HUES64 (cell line): ENCODE measurements around the gene KIAA1671.

Experiments
- H3K27ac ChIP-seq: 2 replicates; pipeline ENCODE4 v1.7.0; 2013; ENCODE audit warnings: low read depth, low read length, inconsistent platforms
- H3K27me3 ChIP-seq: 2 replicates; pipeline ENCODE4 v1.6.1; 2013; ENCODE audit warnings: mild to moderate bottlenecking, low read length; ENCODE audit not compliant: insufficient read depth
- H3K36me3 ChIP-seq: 2 replicates; pipeline ENCODE4 v1.6.1; 2013; ENCODE audit warnings: mild to moderate bottlenecking, low read length; ENCODE audit not compliant: insufficient read depth
- H3K4me1 ChIP-seq: 2 replicates; pipeline ENCODE4 v1.6.1; 2013; ENCODE audit warnings: mild to moderate bottlenecking, low read length, moderate library complexity; ENCODE audit not compliant: insufficient read depth
- H3K4me3 ChIP-seq: 2 replicates; pipeline ENCODE4 v1.5.1; 2013; ENCODE audit warnings: mild to moderate bottlenecking, low read length, moderate library complexity
- H3K9ac ChIP-seq: 2 replicates; pipeline ENCODE4 v1.6.1; 2013; ENCODE audit warnings: mild to moderate bottlenecking, low read depth, low read length
- H3K9me3 ChIP-seq: 2 replicates; pipeline ENCODE4 v1.6.1; 2013; ENCODE audit warnings: low read depth, low read length; ENCODE audit not compliant: insufficient read depth
- WGBS: fragments of 150-250, 120-280 bp; methylation state at CpG from one replicate; pipeline ENCODE4 v1.1.7; 2013; ENCODE audit warnings: missing lambda C conversion rate; 5-methylcytosine and 5-hydroxymethylcytosine counted together

KIAA1671 gene

DNA sequence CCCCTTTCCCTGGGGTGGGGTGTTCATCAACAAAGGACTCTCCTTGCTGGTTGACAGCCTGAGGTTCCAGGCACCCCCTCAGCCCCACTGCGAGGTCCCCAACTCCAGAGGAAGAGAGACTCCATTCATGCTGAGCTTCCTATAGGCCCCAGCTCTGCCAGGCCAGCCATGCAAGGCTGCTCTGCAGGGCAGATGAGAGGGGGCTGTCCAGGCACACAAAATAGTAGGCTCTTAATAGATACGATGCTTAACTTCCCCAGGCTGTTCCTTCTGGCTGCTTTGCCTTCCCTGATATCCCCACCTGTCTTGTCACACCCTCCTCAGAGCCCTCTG lies 202.1 kb downstream of the KIAA1671 start:
- Histone ChIP-seq H3K9me3 (no peaks in the 10 kb centered on the region), H3K27me3 (no peaks in the 10 kb centered on the region), H3K4me1 (0 out of 2 replicates have a peak, but pooled peaks cover 6% of the 10 kb centered on the region), H3K36me3 (no peaks in the 10 kb centered on the region), H3K9ac (no peak overlapping the region), H3K27ac (no peak overlapping the region), H3K4me3 (no peak overlapping the region)
- 87% methylated on average over 2 of the region's 2 CpGs for WGBS

DNA sequence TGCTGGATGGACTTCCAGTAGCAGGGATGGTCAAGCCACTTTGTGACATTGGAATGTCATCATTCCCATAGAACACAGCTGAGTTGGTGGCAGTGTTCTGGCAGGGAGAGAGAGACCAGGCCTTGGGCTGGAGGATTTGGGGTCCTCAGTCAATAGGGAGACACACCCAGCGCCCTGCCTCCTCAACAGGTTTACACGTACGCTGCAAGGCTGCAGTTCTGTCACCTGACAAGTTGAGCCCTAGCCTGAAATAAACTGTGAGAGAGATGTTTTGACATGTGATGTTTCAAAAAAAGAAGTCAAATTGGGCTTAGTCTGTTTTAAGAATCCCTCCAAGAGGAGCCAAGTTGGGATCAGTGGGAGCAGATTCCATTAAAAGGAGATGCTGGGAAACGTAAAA lies 204.2 kb downstream of the KIAA1671 start:
- Histone ChIP-seq H3K9ac (no peak overlapping the region), H3K27me3 (no peaks in the 10 kb centered on the region), H3K36me3 (no peaks in the 10 kb centered on the region), H3K27ac (no peak overlapping the region), H3K9me3 (no peaks in the 10 kb centered on the region), H3K4me1 (0 out of 2 replicates have a peak, but pooled peaks cover 6% of the 10 kb centered on the region), H3K4me3 (no peak overlapping the region)
- 92% methylated on average over 3 of the region's 4 CpGs for WGBS

DNA sequence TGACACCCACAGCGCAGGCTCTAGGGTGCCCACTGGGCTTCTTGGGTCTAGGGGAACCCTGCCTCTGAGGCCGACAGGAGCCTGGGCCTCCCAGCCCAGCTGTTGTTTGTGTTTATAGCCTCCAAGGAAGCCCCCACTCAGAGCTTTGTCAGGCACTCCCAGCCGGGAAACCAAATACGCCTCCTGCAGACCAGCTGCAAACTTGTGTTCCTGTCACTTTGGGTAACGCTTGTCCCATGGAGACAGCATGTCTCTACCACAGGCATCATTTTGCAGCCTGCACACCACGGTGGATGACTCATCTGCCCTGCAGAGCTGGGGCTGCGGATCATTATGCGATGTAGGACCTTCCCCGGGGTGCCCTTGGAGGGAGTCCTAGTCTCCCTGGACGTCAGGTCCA lies 206.5 kb downstream of the KIAA1671 start:
- no peaks in the 10 kb centered on the region for H3K27me3 ChIP-seq
- H3K9me3 ChIP-seq = no peaks in the 10 kb centered on the region
- no peak overlapping the region for H3K27ac ChIP-seq
- no peak overlapping the region for H3K9ac ChIP-seq
- H3K4me1 ChIP-seq = 0 out of 2 replicates have a peak, but pooled peaks cover 6% of the 10 kb centered on the region
- H3K4me3 ChIP-seq = no peak overlapping the region
- no peaks in the 10 kb centered on the region for H3K36me3 ChIP-seq
- WGBS = 74% methylated on average over 10 of the region's 10 CpGs

DNA sequence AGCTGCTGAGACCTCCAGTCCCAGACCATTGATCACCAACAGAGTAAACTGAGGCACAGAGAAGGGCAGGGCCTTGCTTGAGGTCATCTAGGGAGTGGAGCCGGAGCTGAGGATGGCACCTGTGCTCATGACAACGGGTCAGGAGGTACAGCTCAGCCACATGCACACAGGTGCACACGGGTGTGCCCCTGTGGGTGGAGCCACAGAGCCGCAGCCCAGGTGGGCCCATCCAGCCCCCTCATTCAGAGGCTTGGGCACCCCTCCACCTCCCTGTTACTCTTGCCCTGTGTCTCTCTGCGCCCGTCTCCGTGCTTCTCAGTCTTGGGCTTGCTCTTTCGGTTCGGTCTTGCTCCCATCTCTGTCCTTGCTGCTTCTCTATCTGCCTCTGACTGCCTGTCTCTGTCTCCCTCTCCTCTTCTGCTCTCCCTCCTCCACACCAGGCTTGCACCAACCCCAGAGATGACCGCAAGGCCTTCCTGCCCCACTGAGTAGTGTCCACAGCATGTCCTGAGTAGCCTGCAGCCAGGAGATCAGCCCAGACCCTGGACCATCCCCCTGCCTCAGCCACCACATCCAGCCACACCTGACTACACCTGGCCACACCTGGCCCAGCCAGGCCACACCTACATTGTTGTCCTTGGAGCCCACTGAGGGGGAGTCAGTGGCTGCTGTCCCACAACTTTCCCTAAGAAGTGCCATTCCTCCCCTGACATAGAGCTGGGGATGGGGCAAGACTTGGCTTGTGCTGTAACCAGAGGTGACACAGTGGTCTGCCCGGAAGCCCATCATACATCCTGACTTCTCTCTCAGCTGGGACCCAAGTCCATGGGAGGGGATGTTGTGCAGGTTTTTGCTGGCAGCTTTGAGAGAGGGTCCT lies 207.8 kb downstream of the KIAA1671 start:
- Histone ChIP-seq H3K4me3 (no peak overlapping the region), H3K9me3 (no peaks in the 10 kb centered on the region), H3K27ac (no peak overlapping the region), H3K4me1 (no peaks in the 10 kb centered on the region), H3K27me3 (no peaks in the 10 kb centered on the region), H3K36me3 (no peaks in the 10 kb centered on the region), H3K9ac (no peak overlapping the region)
- 93% methylated on average over 11 of the region's 11 CpGs for WGBS

DNA sequence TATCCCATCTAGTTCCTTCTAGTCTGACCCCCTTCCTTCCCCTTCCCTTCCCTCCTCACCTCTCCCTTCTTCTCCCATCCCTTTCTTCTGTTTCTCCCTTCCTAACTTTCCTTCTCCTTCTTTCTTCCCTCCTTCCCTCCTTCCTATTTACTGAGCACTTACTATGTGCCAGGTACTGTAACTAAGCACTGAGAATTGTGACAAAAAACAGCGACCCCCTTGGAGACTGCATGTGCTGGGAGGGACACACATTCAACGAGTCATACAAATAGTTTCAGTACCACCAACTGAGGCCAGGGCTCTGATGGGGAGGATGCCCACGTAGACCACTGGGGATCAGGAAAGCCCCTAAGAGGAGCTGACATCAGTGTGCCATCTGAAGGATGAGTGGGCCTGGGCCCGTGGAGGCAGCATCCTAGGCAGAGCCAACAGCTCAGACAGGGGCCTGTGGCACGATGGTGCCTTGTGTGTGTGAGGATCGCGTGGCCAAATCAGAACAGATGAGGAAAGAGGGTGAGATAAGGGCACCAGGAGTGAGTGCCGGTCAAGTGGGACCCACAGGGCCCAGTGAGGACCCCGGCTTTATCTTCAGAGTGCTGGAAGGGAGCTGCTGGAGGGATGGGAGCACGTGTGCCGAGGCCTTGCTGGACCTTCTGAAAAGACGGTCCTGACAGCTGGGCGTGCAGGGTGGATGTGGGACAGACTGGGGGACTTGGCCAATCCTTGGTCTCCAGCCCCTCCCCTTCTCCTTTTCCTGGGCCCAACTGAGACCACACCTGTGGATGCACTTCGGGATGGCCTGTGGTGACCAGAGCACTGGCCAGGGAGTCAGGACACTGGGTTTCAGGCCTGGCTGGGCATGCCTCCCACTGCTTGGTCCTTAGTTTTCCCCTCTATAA lies 208.8 kb downstream of the KIAA1671 start:
- H3K36me3 ChIP-seq = no peaks in the 10 kb centered on the region
- no peaks in the 10 kb centered on the region for H3K4me1 ChIP-seq
- H3K9me3 ChIP-seq = no peaks in the 10 kb centered on the region
- H3K4me3 ChIP-seq = no peak overlapping the region
- no peaks in the 10 kb centered on the region for H3K27me3 ChIP-seq
- H3K27ac ChIP-seq = no peak overlapping the region
- no peak overlapping the region for H3K9ac ChIP-seq
- 81% methylated on average over 14 of the region's 14 CpGs for WGBS

DNA sequence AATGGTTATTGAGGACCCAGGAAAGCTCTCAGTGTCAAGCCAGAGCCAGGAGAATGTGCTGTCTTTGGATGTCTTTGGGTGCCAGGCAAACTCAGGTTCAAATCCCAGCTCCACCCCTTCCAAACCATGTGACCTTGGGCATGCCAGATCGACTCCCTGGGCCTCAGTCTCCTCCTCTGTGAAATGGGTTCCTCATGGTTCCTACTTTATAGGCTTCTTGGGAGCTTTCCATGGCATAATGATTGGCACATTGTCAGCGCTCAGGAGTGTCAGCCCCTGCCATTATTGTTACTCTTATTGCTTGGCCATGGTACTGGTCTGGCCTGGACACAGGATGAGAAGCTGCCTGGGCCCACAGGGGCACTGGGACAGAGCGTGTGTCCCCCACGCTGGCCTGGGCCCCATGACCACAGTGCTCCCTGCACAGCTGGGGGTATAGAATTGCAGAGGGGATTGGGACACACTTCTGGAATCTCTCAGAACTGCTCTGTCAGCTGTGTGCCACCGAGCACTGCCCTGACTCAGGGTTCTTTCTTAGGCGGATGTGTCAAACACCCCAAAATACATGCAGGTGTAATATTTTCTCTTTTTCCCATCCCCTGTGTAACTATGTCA lies 209.5 kb downstream of the KIAA1671 start:
- no peaks in the 10 kb centered on the region for H3K9me3 ChIP-seq
- H3K9ac ChIP-seq = no peak overlapping the region
- no peaks in the 10 kb centered on the region for H3K36me3 ChIP-seq
- no peak overlapping the region for H3K4me3 ChIP-seq
- H3K27me3 ChIP-seq = no peaks in the 10 kb centered on the region
- WGBS = 90% methylated on average over 6 of the region's 6 CpGs
- no peaks in the 10 kb centered on the region for H3K4me1 ChIP-seq
- no peak overlapping the region for H3K27ac ChIP-seq

DNA sequence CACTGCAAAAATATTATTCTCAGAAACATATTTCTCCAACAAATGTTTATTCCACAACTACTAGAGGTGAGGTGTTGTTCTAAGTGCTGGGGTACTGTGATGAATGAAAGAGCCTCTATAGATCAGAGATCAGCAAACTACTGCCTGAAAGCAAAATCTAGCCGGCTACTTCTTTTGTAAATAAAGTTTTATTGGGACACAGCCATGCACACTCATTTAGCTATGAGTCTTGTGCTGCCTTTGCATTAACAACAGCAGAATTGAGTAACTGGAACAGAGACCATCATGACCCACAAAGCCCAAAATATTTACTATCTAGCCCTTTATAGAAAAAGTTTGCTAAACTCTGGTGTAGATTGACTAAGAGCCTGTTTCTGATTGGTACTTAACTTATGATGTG lies 210.0 kb downstream of the KIAA1671 start:
- 80% methylated on average over 1 of the region's 1 CpG for WGBS
- Histone ChIP-seq H3K4me3 (no peak overlapping the region), H3K36me3 (no peaks in the 10 kb centered on the region), H3K27me3 (no peaks in the 10 kb centered on the region), H3K27ac (no peak overlapping the region), H3K9me3 (no peaks in the 10 kb centered on the region), H3K9ac (no peak overlapping the region), H3K4me1 (no peaks in the 10 kb centered on the region)

DNA sequence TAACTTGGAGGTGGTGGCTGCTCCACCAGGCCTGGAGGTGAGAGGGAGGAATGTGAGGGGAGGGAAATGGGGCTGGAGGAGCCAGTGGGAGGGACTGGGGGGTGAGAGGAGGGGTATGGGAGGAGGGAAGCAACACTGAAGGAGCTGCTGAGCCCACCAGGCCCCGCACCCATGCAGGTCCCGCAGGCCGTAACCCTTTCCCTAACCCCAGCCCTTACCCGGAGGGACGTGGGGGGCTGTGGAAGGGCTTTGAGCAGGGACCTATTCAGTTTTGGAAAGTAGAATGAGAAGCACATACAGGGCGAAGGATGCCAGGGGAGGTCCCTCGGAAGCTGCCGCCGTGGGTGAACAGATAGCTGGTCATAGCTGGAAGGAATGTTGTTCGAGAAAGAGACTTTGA lies 213.3 kb downstream of the KIAA1671 start:
- Histone ChIP-seq H3K9me3 (no peaks in the 10 kb centered on the region), H3K27ac (no peak overlapping the region), H3K9ac (no peak overlapping the region), H3K4me1 (no peaks in the 10 kb centered on the region), H3K36me3 (no peaks in the 10 kb centered on the region), H3K4me3 (no peak overlapping the region), H3K27me3 (no peaks in the 10 kb centered on the region)
- 94% methylated on average over 10 of the region's 10 CpGs for WGBS

DNA sequence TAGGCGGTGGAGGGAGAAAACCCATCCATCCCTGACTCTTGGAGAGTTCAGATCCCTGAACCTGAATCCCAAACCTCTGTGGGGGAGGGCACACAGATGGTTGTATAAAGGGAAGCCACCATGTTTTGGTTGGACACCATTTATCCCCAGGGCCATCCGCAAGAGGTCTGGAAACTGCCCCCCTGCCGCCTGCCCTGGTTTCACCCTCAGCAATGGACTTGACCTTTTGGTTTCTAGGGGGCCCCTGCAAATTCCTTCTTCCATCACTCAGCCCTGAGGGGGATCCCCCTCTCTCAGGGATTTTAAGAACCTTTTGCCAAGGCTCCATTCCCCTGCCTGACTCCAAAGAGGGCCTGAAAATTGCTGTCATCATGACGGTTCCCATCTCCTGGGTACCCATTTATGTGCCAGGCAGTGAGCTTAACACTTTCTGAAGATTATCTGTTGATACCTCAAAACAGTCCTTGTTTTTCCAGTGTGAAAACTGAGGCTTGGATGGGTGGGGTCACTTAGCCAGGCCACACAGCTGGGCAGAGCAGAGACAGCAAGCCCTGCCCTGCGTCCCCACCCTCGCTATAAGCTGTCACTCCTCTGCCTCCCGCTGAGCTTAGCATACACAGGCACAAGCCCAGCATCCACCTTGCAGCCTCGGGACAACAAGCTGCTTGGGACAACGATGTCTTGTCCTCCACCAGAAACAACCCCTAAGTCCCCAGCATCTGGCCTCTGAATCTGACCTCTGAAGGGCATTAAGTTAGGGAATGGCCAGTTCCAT lies 213.9 kb downstream of the KIAA1671 start:
- H3K9me3 ChIP-seq = no peaks in the 10 kb centered on the region
- no peak overlapping the region for H3K4me3 ChIP-seq
- WGBS = 80% methylated on average over 9 of the region's 9 CpGs
- no peaks in the 10 kb centered on the region for H3K4me1 ChIP-seq
- no peaks in the 10 kb centered on the region for H3K27me3 ChIP-seq
- H3K36me3 ChIP-seq = no peaks in the 10 kb centered on the region
- no peak overlapping the region for H3K9ac ChIP-seq
- H3K27ac ChIP-seq = no peak overlapping the region

DNA sequence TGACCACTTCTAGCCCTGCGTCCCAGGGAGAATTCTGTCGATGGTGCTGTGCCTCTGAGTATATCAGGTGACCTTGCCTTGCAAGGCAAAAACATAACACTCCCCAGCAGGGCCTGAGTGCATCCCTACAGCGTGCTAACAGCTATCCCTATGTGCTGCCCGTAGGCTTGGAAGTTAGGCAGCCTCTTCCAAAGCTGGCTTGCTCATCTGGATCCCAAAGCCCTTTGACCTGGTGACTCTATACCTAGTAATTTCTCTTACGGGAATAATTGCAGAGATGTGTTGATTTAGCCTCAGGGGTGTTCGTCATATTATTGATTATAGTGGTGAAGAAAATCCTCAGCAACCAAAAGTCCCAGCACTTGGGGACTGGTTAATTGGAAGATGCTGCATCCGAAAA lies 214.6 kb downstream of the KIAA1671 start:
- H3K9me3 ChIP-seq = no peaks in the 10 kb centered on the region
- H3K27ac ChIP-seq = no peak overlapping the region
- H3K9ac ChIP-seq = no peak overlapping the region
- no peak overlapping the region for H3K4me3 ChIP-seq
- no peaks in the 10 kb centered on the region for H3K4me1 ChIP-seq
- 88% methylated on average over 7 of the region's 7 CpGs for WGBS
- H3K36me3 ChIP-seq = no peaks in the 10 kb centered on the region
- H3K27me3 ChIP-seq = no peaks in the 10 kb centered on the region
